Endothelial cell of umbilical vein (primary cell): ENCODE data around the gene RHD. TPM values are rescaled to one million over a fixed set of nuclear protein-coding genes. Genes with fewer than 3 reads are reported as not detected.

Experiments
- BruUV-seq: library from RNA; stranded (reverse); fragments of 400-500 nt; replicated peaks from 2 replicates; lab custom pipeline; 2021; lab: Mats Ljungman, UMichigan
- CTCF ChIA-PET: fragments of 300-600, 350-600 bp; sonication (Branson Sonifier 250); formaldehyde crosslinking; loops from one replicate; lab custom pipeline; 2021; ENCODE audit warnings: antibody characterized with exemption, inconsistent platforms; lab: Charles Lee
- POLR2A ChIA-PET: fragments of 300-600, 350-600 bp; sonication (Branson Sonifier 250); formaldehyde crosslinking; loops from one replicate; lab custom pipeline; 2021; ENCODE audit warnings: antibody characterized with exemption, inconsistent platforms; lab: Charles Lee
- DNase-seq: peaks from one replicate; pipeline ENCODE4 v3.0.0-alpha.2; 2011; ENCODE audit warnings: low read depth, low spot score
- FAIRE-seq: peaks from 2 replicates; lab custom pipeline; 2011; peaks lifted over from hg19 to GRCh38; lab: Jason Lieb, UNC
- H2AFZ ChIP-seq: 2 replicates; pipeline ENCODE4 v1.6.0; 2012; ENCODE audit warnings: low read depth, low read length, control low read depth, inconsistent platforms
- H3K27ac ChIP-seq: 2 replicates; pipeline ENCODE4 v1.5.1; 2011; ENCODE audit warnings: low read depth, mild to moderate bottlenecking, control low read depth, low read length, moderate library complexity; ENCODE audit not compliant: insufficient read depth
- H3K27me3 ChIP-seq, 2 experiments: 2 replicates each; pipeline versions ENCODE4 v1.6.0 to v1.6.1; 2011; ENCODE audit warnings: low read length in 2 of 2, mixed read lengths in 1 of 2; ENCODE audit not compliant: control insufficient read depth in 2 of 2, insufficient read depth in 2 of 2
- H3K36me3 ChIP-seq, 2 experiments: 2 replicates in 1 of 2; 3 replicates in 1 of 2; pipeline ENCODE4 v1.5.1; 2011; ENCODE audit warnings: low read length in 2 of 2, mild to moderate bottlenecking in 1 of 2, moderate library complexity in 1 of 2; ENCODE audit not compliant: control insufficient read depth in 2 of 2, insufficient read depth in 2 of 2; ENCODE audit errors: extremely low read depth in 1 of 2
- H3K4me1 ChIP-seq: 3 replicates; pipeline ENCODE4 v1.5.1; 2011; ENCODE audit warnings: mild to moderate bottlenecking, low read length; ENCODE audit not compliant: control insufficient read depth, insufficient read depth; ENCODE audit errors: extremely low read depth
- H3K4me2 ChIP-seq: 2 replicates; pipeline ENCODE4 v1.6.1; 2011; ENCODE audit warnings: low read length, control low read depth, mixed read lengths; ENCODE audit not compliant: insufficient read depth
- H3K4me3 ChIP-seq, 3 experiments: fragments of 200-600 bp in 1 of 3; sonication (generic), shearing (Covaris generic) in 1 of 3; replicated peaks in 1 of 3; 2 replicates each; pipeline ENCODE4 v1.5.1; 2011 to 2016; ENCODE audit warnings: control low read depth in 3 of 3, low read length in 3 of 3, mild to moderate bottlenecking in 2 of 3, inconsistent platforms in 1 of 3, low read depth in 1 of 3, moderate library complexity in 1 of 3; ENCODE audit not compliant: insufficient read depth in 1 of 3
- H3K79me2 ChIP-seq: 2 replicates; pipeline ENCODE4 v1.6.0; 2012; ENCODE audit warnings: low read length, inconsistent platforms; ENCODE audit not compliant: control insufficient read depth, insufficient read depth
- H3K9ac ChIP-seq: replicated peaks from 2 replicates; pipeline ENCODE3; 2011; ENCODE audit warnings: low read length, control low read depth; ENCODE audit not compliant: insufficient read depth; ENCODE audit errors: extremely low read depth
- H3K9me1 ChIP-seq: replicated peaks from 3 replicates; pipeline ENCODE4 v1.6.0; 2011; ENCODE audit warnings: mild to moderate bottlenecking, low read length; ENCODE audit not compliant: control insufficient read depth, insufficient read depth; ENCODE audit errors: extremely low read depth
- H3K9me3 ChIP-seq: replicated peaks from 2 replicates; pipeline ENCODE4 v1.5.1; 2012; ENCODE audit warnings: low read length, inconsistent platforms; ENCODE audit not compliant: control insufficient read depth, insufficient read depth
- H4K20me1 ChIP-seq: replicated peaks from 2 replicates; pipeline ENCODE3; 2011; ENCODE audit warnings: mild to moderate bottlenecking, low read length; ENCODE audit not compliant: control insufficient read depth, insufficient read depth; ENCODE audit errors: extremely low read depth
- EZH2 ChIP-seq: IDR thresholded peaks from 2 replicates; pipeline ENCODE4 v1.6.1; 2012; ENCODE audit warnings: borderline replicate concordance, low read depth, mild to moderate bottlenecking, moderate library complexity, low read length, inconsistent platforms; ENCODE audit not compliant: severe bottlenecking
- FOS ChIP-seq: IDR thresholded peaks from 2 replicates; pipeline ENCODE4 v1.6.1; 2011; ENCODE audit warnings: mild to moderate bottlenecking, low read length, moderate library complexity, borderline replicate concordance; ENCODE audit not compliant: insufficient read depth
- GATA2 ChIP-seq: IDR thresholded peaks from 2 replicates; pipeline ENCODE4 v1.7.0; 2011; ENCODE audit warnings: low read depth, mild to moderate bottlenecking, moderate library complexity, mixed read lengths, low read length; ENCODE audit not compliant: insufficient read length, insufficient read depth
- JUN ChIP-seq: IDR thresholded peaks from 2 replicates; pipeline ENCODE4 v1.6.1; 2011; ENCODE audit warnings: borderline replicate concordance, low read depth; ENCODE audit not compliant: insufficient read length, insufficient read depth
- MYC ChIP-seq: IDR thresholded peaks from one replicate; pipeline ENCODE4 v1.6.1; 2011; ENCODE audit warnings: mild to moderate bottlenecking, low read depth, low read length
- POLR2A ChIP-seq: IDR thresholded peaks from 2 replicates; pipeline ENCODE4 v1.6.1; 2012; ENCODE audit warnings: low read depth, mild to moderate bottlenecking, control low read depth, low read length
- POLR2AphosphoS5 ChIP-seq: IDR thresholded peaks from 2 replicates; pipeline ENCODE4 v1.6.1; 2012; ENCODE audit warnings: low read depth, mild to moderate bottlenecking, control low read depth, low read length, moderate library complexity; ENCODE audit not compliant: insufficient read depth
- dilution Hi-C: fragments of 300-500 bp; cut with MboI; formaldehyde crosslinking; loops from one replicate; pipeline ENCODE4 v1.15.0; 2019; ENCODE audit warnings: low sequenced_read_pairs; ENCODE audit not compliant: extremely low pct_ligation_motif_present
- intact Hi-C: fragments of 100-400 bp; cut with micrococcal nuclease; formaldehyde crosslinking; loops from one replicate; pipeline ENCODE4 v1.10.0; 2022
- polyA plus RNA-seq, 4 experiments: library from polyadenylated mRNA; depleted of rRNA in 3 of 4; stranded (reverse) in 3 of 4; unstranded in 1 of 4; fragments of >200 nt; gene quantifications; 2 replicates each; pipeline versions ENCODE4 v1.2.1 to v1.2.3, GENCODE V29; 2011 to 2012; ENCODE audit warnings: missing spikeins in 1 of 4
- total RNA-seq: library from RNA; stranded (reverse); gene quantifications from 2 replicates; pipeline ENCODE4 v1.2.3, GENCODE V29; 2021
- TF ChIP-seq, protein P1 (sequence below), 2 donors: IDR thresholded peaks; 1 replicate in 1 of 2; 2 replicates in 1 of 2; pipeline ENCODE4 v1.5.1; 2011; ENCODE audit warnings: low read length in 2 of 2, mild to moderate bottlenecking in 2 of 2, moderate library complexity in 2 of 2, control low read depth in 1 of 2, inconsistent platforms in 1 of 2, low read depth in 1 of 2; ENCODE audit not compliant: insufficient read depth in 1 of 2; ENCODE audit errors: extremely low read depth in 1 of 2
- TF ChIP-seq, protein P2 (sequence below): IDR thresholded peaks from 2 replicates; pipeline ENCODE4 v1.6.1; 2011; ENCODE audit not compliant: insufficient read depth, insufficient read length

Gene RHD
- total and polyA plus RNA-seq, 2 donors (not counting 3 experiments of a cell fraction or from before 2014, with no cell fraction given): not detected

DNA sequence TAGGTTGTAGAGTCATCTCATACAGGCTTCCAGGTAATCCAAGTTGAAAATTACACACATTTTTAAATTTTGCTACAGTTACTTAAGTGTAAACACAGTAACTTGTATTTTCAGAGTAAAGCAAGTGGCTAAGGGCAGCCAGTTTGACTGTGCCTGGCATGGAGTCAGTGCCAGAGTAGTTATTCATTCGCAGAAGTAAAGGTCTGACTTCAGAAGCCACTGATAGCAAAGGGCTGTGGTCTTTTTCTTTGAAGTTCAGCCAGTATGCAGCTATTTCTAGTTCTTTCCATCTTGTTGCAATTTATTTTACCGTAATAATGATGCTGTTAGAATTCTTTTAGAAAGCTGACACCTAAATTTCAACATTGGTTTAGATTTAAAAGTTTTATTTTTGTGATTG lies 75.2 kb downstream of the RHD start:
- Histone ChIP-seq H3K27ac (no peak overlapping the region), H3K9ac (no peak overlapping the region), H3K79me2 (peaks cover 27% of the 10 kb centered on the region), H3K4me2 (no peak overlapping the region), H3K27me3 (no peaks in the 10 kb centered on the region), H2AFZ (no peak overlapping the region), H4K20me1 (peaks cover 2% of the 10 kb centered on the region), H3K36me3 (peaks cover 4 to 6% of the 10 kb centered on the region in 2 experiments), H3K9me3 (no peaks in the 10 kb centered on the region), H3K4me3 (no peak overlapping the region), H3K4me1 (no peaks in the 10 kb centered on the region), H3K9me1 (no peaks in the 10 kb centered on the region)
- FAIRE-seq (peak; percentile 40), DNase-seq (no peak)
- no TSS peak for BruUV-seq
- intact Hi-C loops (no loop called here), dilution Hi-C loops (no loop called here)
- CTCF ChIA-PET: interaction anchor here (1.7 kb wide), 1 partner anchor 11 kb away, joined by 3 read pairs; no protein-coding TSS in a partner anchor
- no peak for TF ChIP-seq EZH2
- TF ChIP-seq POLR2A: no peak
- TF ChIP-seq POLR2AphosphoS5: no peak
- POLR2A ChIA-PET: no interaction called here

DNA sequence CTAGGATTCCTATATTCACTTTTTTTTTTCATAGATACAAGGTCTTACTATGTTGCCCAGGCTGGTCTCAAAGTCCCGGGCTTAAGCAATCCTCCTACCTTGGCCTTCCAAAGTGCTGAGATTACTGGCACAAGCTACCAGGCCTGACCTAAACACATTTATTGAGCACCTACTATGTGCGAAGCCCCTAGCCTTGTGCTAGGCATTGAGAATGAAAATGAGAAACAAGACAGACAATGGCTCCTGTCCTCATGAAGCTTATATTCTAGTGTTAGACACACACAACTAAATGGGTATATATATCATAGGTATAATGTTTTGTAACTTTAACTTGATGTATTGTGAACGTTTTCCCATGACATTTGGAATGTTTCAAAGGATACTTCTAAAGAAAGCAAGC lies 77.3 kb downstream of the RHD start:
- dilution Hi-C loops: no loop called here

More for the DNA sequence above, 77.3 kb downstream of the RHD start:
- Histone ChIP-seq H4K20me1 (peaks cover 4% of the 10 kb centered on the region), H3K9ac (no peak overlapping the region), H3K4me1 (no peaks in the 10 kb centered on the region), H3K36me3 (peaks cover 7 to 11% of the 10 kb centered on the region in 2 experiments), H3K27me3 (no peaks in the 10 kb centered on the region), H3K79me2 (peaks cover 12% of the 10 kb centered on the region), H3K4me3 (no peak overlapping the region), H3K9me3 (no peaks in the 10 kb centered on the region), H2AFZ (no peak overlapping the region), H3K9me1 (no peaks in the 10 kb centered on the region), H3K4me2 (no peak overlapping the region), H3K27ac (no peak overlapping the region)
- BruUV-seq: no TSS peak
- ChIA-PET CTCF (no interaction called here), POLR2A (no interaction called here)
- FAIRE-seq (no peak), DNase-seq (no peak)
- TF ChIP-seq MYC (no peak), GATA2 (no peak), JUN (no peak), FOS (no peak), POLR2A (no peak), POLR2AphosphoS5 (no peak), EZH2 (no peak)
- TF ChIP-seq, protein P1, sequence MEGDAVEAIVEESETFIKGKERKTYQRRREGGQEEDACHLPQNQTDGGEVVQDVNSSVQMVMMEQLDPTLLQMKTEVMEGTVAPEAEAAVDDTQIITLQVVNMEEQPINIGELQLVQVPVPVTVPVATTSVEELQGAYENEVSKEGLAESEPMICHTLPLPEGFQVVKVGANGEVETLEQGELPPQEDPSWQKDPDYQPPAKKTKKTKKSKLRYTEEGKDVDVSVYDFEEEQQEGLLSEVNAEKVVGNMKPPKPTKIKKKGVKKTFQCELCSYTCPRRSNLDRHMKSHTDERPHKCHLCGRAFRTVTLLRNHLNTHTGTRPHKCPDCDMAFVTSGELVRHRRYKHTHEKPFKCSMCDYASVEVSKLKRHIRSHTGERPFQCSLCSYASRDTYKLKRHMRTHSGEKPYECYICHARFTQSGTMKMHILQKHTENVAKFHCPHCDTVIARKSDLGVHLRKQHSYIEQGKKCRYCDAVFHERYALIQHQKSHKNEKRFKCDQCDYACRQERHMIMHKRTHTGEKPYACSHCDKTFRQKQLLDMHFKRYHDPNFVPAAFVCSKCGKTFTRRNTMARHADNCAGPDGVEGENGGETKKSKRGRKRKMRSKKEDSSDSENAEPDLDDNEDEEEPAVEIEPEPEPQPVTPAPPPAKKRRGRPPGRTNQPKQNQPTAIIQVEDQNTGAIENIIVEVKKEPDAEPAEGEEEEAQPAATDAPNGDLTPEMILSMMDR (IDR thresholded peaks at IDR 0.05; ENCODE audit: extremely low read depth in 1 of 2, insufficient read depth in 1 of 2, low read depth in 1 of 2, low read length in 2 of 2): no peak
- TF ChIP-seq, protein P2, sequence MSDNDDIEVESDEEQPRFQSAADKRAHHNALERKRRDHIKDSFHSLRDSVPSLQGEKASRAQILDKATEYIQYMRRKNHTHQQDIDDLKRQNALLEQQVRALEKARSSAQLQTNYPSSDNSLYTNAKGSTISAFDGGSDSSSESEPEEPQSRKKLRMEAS: no peak
- intact Hi-C loops: no loop called here
